ENCODE data around the gene SEMA5A. TPM values are rescaled to one million over a fixed set of nuclear protein-coding genes. Genes with fewer than 3 reads are reported as not detected.

Gene SEMA5A
- total and polyA plus RNA-seq, 2 of the 8 experiments (the other 6 are each of a cell fraction or from before 2014, with no cell fraction given), result 5.3 to 8.9 TPM

DNA sequence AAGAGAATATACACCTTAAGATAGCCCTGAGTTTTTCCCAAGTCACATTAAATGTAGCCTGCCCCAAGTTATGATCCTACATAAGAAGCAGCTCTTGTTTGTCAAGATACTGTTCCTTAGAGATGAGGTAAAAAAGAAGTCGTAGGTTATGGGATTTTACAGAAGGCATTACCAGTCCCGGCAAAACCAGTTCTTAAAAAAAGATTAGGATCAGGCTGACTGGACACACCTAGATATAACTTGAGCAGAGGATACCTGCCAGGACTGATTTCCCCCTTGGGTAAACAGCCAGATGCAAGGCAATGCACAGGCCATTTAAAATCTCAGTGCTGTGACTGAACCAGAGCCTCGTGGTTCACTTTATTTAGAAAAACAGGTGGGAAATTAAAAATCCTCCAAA, 14.1 kb upstream of the SEMA5A start:
- Histone ChIP-seq H2BK12ac (ENCODE audit: low read depth, low read length) (no peak overlapping the region), H3K4me2 (ENCODE audit: insufficient read depth in 1 of 2, low read depth in 2 of 2, low read length in 2 of 2) (no peak overlapping the region), H3K18ac (ENCODE audit: extremely low read depth, low read length) (no peak overlapping the region), H3K79me1 (ENCODE audit: low read depth, low read length) (no peaks in the 10 kb centered on the region; the same call in 1 of the 2 replicates), H4K20me1 (replicated peaks in 1 of 2; ENCODE audit: control insufficient read depth in 1 of 2, insufficient read depth in 2 of 2, low read length in 2 of 2) (no peaks in the 10 kb centered on the region), H3K23me2 (ENCODE audit: low read depth, low read length) (no peaks in the 10 kb centered on the region), H4K91ac (replicated peaks; ENCODE audit: insufficient read length, low read length) (no peak overlapping the region), H2BK15ac (ENCODE audit: low read length) (no peak overlapping the region), H2BK5ac (ENCODE audit: low read depth, low read length) (no peak overlapping the region), H2BK20ac (ENCODE audit: low read length) (no peak overlapping the region), H3K4me1 (replicated peaks in 1 of 4; ENCODE audit: control insufficient read depth in 3 of 4, insufficient read depth in 4 of 4, low read length in 3 of 4) (peaks cover 0 to 4% (median 0%) of the 10 kb centered on the region in 4 experiments; a peak in 2 of 7 replicates), H3K56ac (replicated peaks; ENCODE audit: insufficient read length, low read depth, low read length) (no peak overlapping the region), H3K9me3 (ENCODE audit: insufficient read depth in 2 of 2, low read depth in 1 of 2, low read length in 1 of 2) (no peaks in the 10 kb centered on the region), H3K27me3 (replicated peaks in 1 of 4; ENCODE audit: control insufficient read depth in 3 of 4, extremely low read depth in 1 of 4, insufficient read depth in 3 of 4, low read length in 3 of 4) (no peaks in the 10 kb centered on the region), H3K79me2 (ENCODE audit: control insufficient read depth in 1 of 2, insufficient read depth in 2 of 2, low read length in 2 of 2) (no peaks in the 10 kb centered on the region), H3K14ac (ENCODE audit: insufficient read length) (no peak overlapping the region), H2BK120ac (replicated peaks; ENCODE audit: low read depth, low read length) (no peak overlapping the region), H3K9ac (replicated peaks in 1 of 4; ENCODE audit: extremely low read depth in 1 of 4, low read depth in 3 of 4, low read length in 3 of 4) (no peak overlapping the region), H4K5ac (ENCODE audit: insufficient read length, low read depth, low read length) (no peak overlapping the region), H3K4ac (replicated peaks; ENCODE audit: insufficient read length, low read depth, low read length) (no peak overlapping the region), H3K27ac (ENCODE audit: low read depth, low read length) (no peak overlapping the region), H3K4me3 (ENCODE audit: extremely low read depth in 1 of 4, insufficient read depth in 2 of 4, low read depth in 3 of 4, low read length in 4 of 4) (no peak overlapping the region), H2AFZ (ENCODE audit: low read length) (no peak overlapping the region), H4K8ac (ENCODE audit: extremely low read depth, insufficient read depth, low read length) (no peak overlapping the region), H2AK5ac (ENCODE audit: low read depth, low read length) (no peak overlapping the region), H3K36me3 (ENCODE audit: control insufficient read depth in 2 of 4, insufficient read depth in 4 of 4, low read length in 3 of 4) (no peaks in the 10 kb centered on the region), H3K23ac (ENCODE audit: insufficient read length) (no peak overlapping the region)
- WGBS, 2 experiments (ENCODE audit: extremely low coverage in 1 of 2, insufficient coverage in 1 of 2, insufficient read length in 1 of 2, insufficient replicate concordance in 2 of 2, low coverage in 1 of 2, low lambda C conversion rate in 2 of 2, missing lambda C conversion rate in 1 of 2), result 82% methylated on average over 3 of the region's 3 CpGs; no CpG with 5 or more reads in 1 of the 2 experiments
- ChIA-PET POLR2A (ENCODE audit: partially characterized antibody) (no interaction called here), CTCF (ENCODE audit: partially characterized antibody) (interaction anchor here (1.4 kb wide), 1 partner anchor 16 kb away, joined by 4 read pairs; no protein-coding TSS in a partner anchor)
- FAIRE-seq (no peak), DNase-seq (ENCODE audit: low read depth in 1 of 2, low spot score in 2 of 2) (no peak)
- TF ChIP-seq POLR2AphosphoS5 (IDR thresholded peaks at IDR 0.05; ENCODE audit: low read depth, low read length) (no peak), CREB1 (IDR thresholded peaks at IDR 0.05) (no peak), RBBP5 (IDR thresholded peaks at IDR 0.05; ENCODE audit: borderline replicate concordance, low read depth, low read length) (no peak), TEAD4 (IDR thresholded peaks at IDR 0.05; ENCODE audit: low read depth, low read length) (no peak), CHD2 (IDR thresholded peaks at IDR 0.05; ENCODE audit: low read length) (no peak), MAFK (IDR thresholded peaks at IDR 0.05; ENCODE audit: low read depth, low read length) (no peak), CEBPB (IDR thresholded peaks at IDR 0.05; ENCODE audit: low read depth, low read length) (no peak), ASH2L (IDR thresholded peaks at IDR 0.05; ENCODE audit: low read length) (no peak), TBP (IDR thresholded peaks at IDR 0.05; ENCODE audit: low read depth, low read length) (no peak)

All from H1 (cell line).